Activated CD4-positive, alpha-beta memory T cell treated with anti-CD3 and anti-CD28 coated beads for 36 hours (primary cell): ENCODE data around the gene P4HA3. TPM values are rescaled to one million over a fixed set of nuclear protein-coding genes. Genes with fewer than 3 reads are reported as not detected.
A peak's percentile ranks its signal among the peaks of the same experiment; 100 is the strongest.

ENCODE experiments used
- CTCF ChIA-PET: fragments of 350-600 bp; sonication (Branson Sonifier 250); formaldehyde crosslinking; loops from one replicate; lab custom pipeline; 2021; ENCODE audit warnings: antibody characterized with exemption, inconsistent platforms; lab: Charles Lee
- POLR2A ChIA-PET: fragments of 350-600 bp; sonication (Branson Sonifier 250); formaldehyde crosslinking; loops from one replicate; lab custom pipeline; 2021; ENCODE audit warnings: antibody characterized with exemption; lab: Charles Lee
- DNase-seq: peaks from one replicate; pipeline ENCODE4 v3.0.0-alpha.2; 2020
- H3K27ac Mint-ChIP-seq: one replicate; pipeline ENCODE4 v1.8.0; 2021; ENCODE audit warnings: mixed read lengths
- H3K27me3 Mint-ChIP-seq: one replicate; pipeline ENCODE4 v1.8.0; 2021; ENCODE audit warnings: mixed read lengths
- H3K36me3 Mint-ChIP-seq: one replicate; pipeline ENCODE4 v1.8.0; 2021; ENCODE audit warnings: mixed read lengths
- H3K4me1 Mint-ChIP-seq: one replicate; pipeline ENCODE4 v1.8.0; 2021; ENCODE audit warnings: low read depth, mixed read lengths
- H3K4me3 Mint-ChIP-seq: one replicate; pipeline ENCODE4 v1.8.0; 2021; ENCODE audit warnings: mild to moderate bottlenecking, mixed read lengths
- H3K9me3 Mint-ChIP-seq: one replicate; pipeline ENCODE4 v1.8.0; 2021; ENCODE audit warnings: mixed read lengths
- intact Hi-C: fragments of 100-400 bp; cut with micrococcal nuclease; formaldehyde crosslinking; loops from one replicate; pipeline ENCODE4 v1.15.1; 2023
- total RNA-seq, 2 experiments: library from RNA; stranded (reverse); gene quantifications; one replicate each; pipeline ENCODE4 v1.2.3, GENCODE V29; 2021

P4HA3 gene
- total RNA-seq, 2 experiments from 2014 or later: not detected

DNA sequence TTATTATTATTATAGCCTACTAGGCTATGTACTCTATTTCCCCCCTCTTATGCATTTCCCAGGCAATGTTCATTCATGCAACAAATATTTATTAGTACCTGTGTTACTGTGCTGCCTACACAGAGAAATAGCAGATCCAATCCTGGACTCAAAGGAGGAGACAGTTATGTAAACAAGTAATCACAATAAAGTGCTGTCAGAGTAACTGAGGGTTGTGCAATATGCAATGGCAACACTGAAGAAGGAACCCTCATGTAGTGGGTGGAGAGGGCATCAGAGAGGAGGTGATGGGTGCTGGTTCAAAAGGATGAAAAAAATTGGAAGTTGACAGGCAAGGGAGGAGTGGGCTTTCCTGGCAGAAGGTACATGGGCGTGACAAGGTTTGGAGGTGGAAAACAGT lies 886 bp upstream of the P4HA3 start:
- H3K27ac Mint-ChIP-seq: no peak overlapping the region
- intact Hi-C loops: no loop called here
- POLR2A ChIA-PET: no interaction called here
- H3K9me3 Mint-ChIP-seq: peaks cover 13% of the 10 kb centered on the region
- no peak for DNase-seq
- CTCF ChIA-PET: interaction anchor here (0.7 kb wide), 1 partner anchor 9 kb away, joined by 4 read pairs; no protein-coding TSS in a partner anchor
- no peak overlapping the region for H3K4me3 Mint-ChIP-seq
- peaks cover 3% of the 10 kb centered on the region for H3K36me3 Mint-ChIP-seq
- peaks cover 6% of the 10 kb centered on the region for H3K4me1 Mint-ChIP-seq
- peaks cover 29% of the 10 kb centered on the region for H3K27me3 Mint-ChIP-seq

DNA sequence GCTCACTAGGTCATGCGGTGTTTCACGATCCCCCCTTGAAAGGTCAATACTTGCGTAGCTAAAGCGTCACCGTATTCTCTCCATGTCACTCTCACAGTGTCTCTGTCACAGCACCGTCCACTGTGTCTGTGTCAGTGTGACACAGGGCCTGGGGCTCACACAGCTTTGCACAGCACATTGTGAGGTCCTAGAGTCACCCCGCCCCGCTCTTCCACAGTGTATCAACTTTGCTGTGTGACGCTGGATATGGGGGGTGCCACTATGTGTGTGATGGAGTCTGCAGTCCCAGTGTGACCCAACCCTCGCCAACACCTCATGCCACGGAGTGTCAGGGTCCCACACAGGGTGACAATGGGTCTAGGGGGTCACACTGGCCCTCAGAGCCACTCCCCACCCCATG lies 583 bp downstream of the P4HA3 start:
- H3K27ac Mint-ChIP-seq: no peak overlapping the region
- intact Hi-C loops: no loop called here
- DNase-seq: no peak
- peaks cover 6% of the 10 kb centered on the region for H3K4me1 Mint-ChIP-seq
- H3K36me3 Mint-ChIP-seq: no peaks in the 10 kb centered on the region
- H3K4me3 Mint-ChIP-seq: peak overlapping the region; percentile 36
- POLR2A ChIA-PET: no interaction called here
- H3K27me3 Mint-ChIP-seq: peaks cover 33% of the 10 kb centered on the region
- peaks cover 4% of the 10 kb centered on the region for H3K9me3 Mint-ChIP-seq
- CTCF ChIA-PET: interaction anchor here (1.1 to 1.3 kb wide), 2 partner anchors 11 to 55 kb away, joined by 5 to 6 read pairs; no protein-coding TSS in a partner anchor

DNA sequence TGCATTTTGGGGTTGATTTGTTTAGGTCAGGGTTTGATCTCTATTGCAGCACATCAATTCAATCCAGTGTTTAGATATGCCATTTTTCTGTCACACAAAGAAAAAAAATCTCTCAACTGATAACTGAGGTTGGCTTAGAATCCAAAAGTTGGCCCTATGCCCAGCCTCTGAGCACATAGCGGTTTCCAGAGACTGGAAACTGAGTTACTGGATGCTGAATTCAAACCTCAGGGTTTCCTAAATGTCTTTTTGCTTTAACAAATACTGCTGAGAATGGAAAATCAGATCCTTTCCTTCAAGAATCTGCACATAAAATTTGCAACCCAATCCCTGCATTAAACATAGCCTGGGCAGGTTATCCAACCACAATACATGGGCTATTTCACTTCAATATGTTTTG lies 4.0 kb downstream of the P4HA3 start:
- no peak for DNase-seq
- no peaks in the 10 kb centered on the region for H3K36me3 Mint-ChIP-seq
- ChIA-PET CTCF (interaction anchor here (1.2 to 1.3 kb wide), 2 partner anchors 11 to 13 kb away, joined by 3 to 5 read pairs; no protein-coding TSS in a partner anchor), POLR2A (no interaction called here)
- peaks cover 6% of the 10 kb centered on the region for H3K4me1 Mint-ChIP-seq
- no peak overlapping the region for H3K4me3 Mint-ChIP-seq
- intact Hi-C loops: no loop called here
- no peaks in the 10 kb centered on the region for H3K9me3 Mint-ChIP-seq
- H3K27ac Mint-ChIP-seq: no peak overlapping the region
- peaks cover 31% of the 10 kb centered on the region for H3K27me3 Mint-ChIP-seq

DNA sequence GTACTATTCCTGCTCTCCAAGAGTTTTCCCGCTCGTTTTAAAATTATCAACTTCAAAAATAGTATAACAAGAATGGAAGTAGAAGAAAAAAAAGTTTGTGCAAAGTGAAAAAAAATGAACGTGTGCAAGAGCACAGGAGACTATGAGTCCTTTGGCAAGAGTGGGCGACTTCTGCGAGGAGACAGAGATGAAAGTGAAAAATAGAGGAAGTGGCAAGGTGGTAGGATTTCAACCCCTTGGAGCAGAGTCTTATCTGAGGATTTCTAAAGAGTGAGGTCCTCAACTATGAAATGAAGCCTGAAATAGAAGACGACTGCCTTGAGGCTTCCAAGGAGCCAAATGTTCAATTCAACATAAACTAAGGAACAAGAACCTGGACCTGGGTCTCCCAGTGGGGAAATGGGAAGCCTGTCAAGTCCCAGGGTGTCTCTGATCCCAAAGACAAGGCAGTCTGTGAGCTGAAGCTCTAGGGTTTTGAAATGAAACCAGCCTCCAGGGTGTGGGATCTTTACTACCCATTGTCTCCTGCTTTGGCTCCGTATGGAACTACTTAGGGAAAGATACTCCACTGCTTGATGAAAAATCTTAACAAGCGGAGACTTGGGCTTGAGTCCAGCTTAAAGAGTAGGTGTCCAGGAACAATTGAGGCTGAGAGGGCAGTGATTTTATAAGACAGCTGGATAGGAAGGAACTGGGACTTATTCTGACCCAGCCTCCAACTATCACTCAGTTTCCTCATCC lies 4.8 kb downstream of the P4HA3 start:
- Mint-ChIP-seq H3K4me1 (peaks cover 4% of the 10 kb centered on the region), H3K27ac (no peak overlapping the region), H3K36me3 (no peaks in the 10 kb centered on the region), H3K9me3 (no peaks in the 10 kb centered on the region), H3K4me3 (no peak overlapping the region), H3K27me3 (peaks cover 25% of the 10 kb centered on the region)
- no peak for DNase-seq
- ChIA-PET POLR2A (no interaction called here), CTCF (no interaction called here)
- intact Hi-C loops: no loop called here

DNA sequence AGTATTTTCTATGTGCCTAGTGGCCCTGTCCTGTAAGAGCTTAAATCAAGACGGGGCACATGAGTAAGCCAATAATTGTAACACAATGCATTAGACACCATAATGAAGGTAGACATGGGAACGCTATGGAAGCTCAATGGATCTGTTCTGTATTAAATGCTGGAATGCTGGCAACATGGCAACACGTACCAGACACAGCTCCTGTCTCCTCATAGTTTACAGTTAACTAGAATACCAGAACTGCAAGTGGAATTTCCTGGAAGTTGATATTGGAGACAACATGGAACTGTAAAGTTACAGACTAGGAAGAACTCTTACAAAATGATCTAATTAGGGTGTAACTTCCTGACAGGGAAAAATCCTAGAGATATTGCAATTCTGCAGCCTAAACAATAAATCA lies 12.4 kb downstream of the P4HA3 start:
- DNase-seq: no peak
- CTCF ChIA-PET: interaction anchor here (4.2 kb wide), 1 partner anchor 23 kb away, joined by 14 read pairs; no protein-coding TSS in a partner anchor
- no peak overlapping the region for H3K27ac Mint-ChIP-seq
- H3K36me3 Mint-ChIP-seq: no peaks in the 10 kb centered on the region
- intact Hi-C loops: no loop called here
- POLR2A ChIA-PET: no interaction called here
- H3K4me3 Mint-ChIP-seq: no peak overlapping the region
- no peaks in the 10 kb centered on the region for H3K9me3 Mint-ChIP-seq
- H3K4me1 Mint-ChIP-seq: peaks cover 5% of the 10 kb centered on the region
- peaks cover 7% of the 10 kb centered on the region for H3K27me3 Mint-ChIP-seq

DNA sequence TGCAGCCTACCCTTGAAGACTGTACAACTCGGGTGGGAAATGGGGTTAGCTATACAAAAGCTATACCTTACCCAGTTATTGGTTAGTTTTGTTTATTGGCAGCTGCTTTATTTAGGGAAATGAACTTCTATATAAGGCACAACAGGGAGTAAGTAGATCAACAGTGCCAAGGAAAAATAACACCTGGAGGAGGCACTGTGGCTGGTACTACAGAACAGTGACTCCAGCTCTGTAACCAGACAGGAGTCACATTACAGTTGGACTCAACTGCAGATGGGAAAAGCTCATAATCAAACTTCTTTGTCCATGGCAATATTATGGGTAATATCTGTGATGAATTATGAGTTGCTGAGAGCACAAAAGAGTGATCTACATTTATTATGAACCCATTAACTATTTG lies 14.0 kb downstream of the P4HA3 start:
- Mint-ChIP-seq H3K36me3 (no peaks in the 10 kb centered on the region), H3K4me3 (no peak overlapping the region), H3K27me3 (peaks cover 9% of the 10 kb centered on the region), H3K4me1 (peaks cover 5% of the 10 kb centered on the region), H3K9me3 (no peaks in the 10 kb centered on the region), H3K27ac (no peak overlapping the region)
- intact Hi-C loops: no loop called here
- no peak for DNase-seq
- ChIA-PET POLR2A (no interaction called here), CTCF (interaction anchor here (1.8 to 2.8 kb wide), 2 partner anchors 24 to 42 kb away, joined by 5 to 13 read pairs; no protein-coding TSS in a partner anchor)

DNA sequence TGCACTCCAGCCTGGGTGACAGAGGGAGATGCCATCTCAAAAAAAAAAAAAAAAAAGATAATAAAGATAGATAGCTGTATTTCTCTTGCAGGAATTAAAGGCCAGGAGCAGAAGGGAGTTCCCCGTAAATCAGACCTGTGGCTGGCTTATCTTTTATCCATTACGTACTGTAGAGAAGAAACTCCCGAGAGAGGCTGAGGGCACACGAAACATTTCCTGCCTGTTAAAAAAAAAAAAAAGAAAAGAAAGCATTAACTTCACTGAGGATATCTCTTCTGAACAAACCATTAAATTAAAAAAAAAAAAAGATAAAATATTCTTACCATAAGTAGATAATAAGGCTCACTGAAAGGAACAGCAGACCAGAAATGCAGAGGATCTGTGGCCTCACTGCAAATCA lies 22.5 kb downstream of the P4HA3 start:
- Mint-ChIP-seq H3K4me1 (peaks cover 8% of the 10 kb centered on the region), H3K27ac (no peak overlapping the region), H3K4me3 (no peak overlapping the region), H3K36me3 (no peaks in the 10 kb centered on the region), H3K27me3 (peaks cover 2% of the 10 kb centered on the region), H3K9me3 (no peaks in the 10 kb centered on the region)
- no peak for DNase-seq
- intact Hi-C loops: no loop called here
- ChIA-PET POLR2A (no interaction called here), CTCF (no interaction called here)

DNA sequence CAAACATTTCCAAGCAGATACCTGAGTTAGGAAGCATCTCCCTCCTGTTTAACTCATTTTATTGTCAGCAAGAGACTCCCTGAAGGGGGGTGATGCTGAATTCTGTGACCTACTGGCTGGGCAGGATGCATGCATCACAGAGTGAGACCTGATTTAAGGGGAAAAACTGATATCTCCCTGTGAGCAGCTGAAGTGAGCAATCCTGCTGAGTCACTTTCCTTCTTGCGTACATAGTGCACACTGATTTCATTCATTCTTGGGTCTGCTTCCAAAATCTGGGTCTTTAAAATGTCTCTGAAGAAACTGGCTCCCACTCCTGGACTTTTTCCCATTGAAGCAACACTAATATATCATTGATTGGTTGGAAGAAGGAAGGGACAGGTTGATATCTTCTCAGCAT lies 23.3 kb downstream of the P4HA3 start:
- peaks cover 8% of the 10 kb centered on the region for H3K4me1 Mint-ChIP-seq
- peak; percentile 32 for DNase-seq
- H3K9me3 Mint-ChIP-seq: no peaks in the 10 kb centered on the region
- no peaks in the 10 kb centered on the region for H3K36me3 Mint-ChIP-seq
- no peak overlapping the region for H3K27ac Mint-ChIP-seq
- H3K27me3 Mint-ChIP-seq: peaks cover 2% of the 10 kb centered on the region
- ChIA-PET CTCF (interaction anchor here (1.3 kb wide), 1 partner anchor 33 kb away, joined by 3 read pairs; no protein-coding TSS in a partner anchor), POLR2A (no interaction called here)
- intact Hi-C loops: no loop called here
- H3K4me3 Mint-ChIP-seq: no peak overlapping the region

DNA sequence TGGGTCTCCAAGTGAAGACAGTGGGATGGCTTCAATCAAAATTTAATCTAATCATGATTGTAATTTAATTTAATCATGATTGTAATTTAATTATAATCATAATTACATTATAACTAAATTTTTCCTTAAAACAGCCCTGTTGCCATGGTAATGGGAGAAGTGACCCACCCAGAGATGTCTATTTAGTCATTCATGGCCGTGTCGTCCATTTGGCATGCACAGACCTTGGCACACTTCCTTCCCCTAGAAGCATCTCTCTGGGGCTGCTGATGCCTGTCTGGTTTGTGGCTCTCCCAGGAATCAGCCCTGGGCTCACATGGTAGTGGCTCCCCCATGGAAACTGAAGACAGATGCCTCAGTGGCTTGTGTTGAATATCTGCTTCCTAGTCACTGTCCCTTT lies 27.0 kb downstream of the P4HA3 start:
- intact Hi-C loops: no loop called here
- POLR2A ChIA-PET: no interaction called here
- H3K9me3 Mint-ChIP-seq: no peaks in the 10 kb centered on the region

DNA sequence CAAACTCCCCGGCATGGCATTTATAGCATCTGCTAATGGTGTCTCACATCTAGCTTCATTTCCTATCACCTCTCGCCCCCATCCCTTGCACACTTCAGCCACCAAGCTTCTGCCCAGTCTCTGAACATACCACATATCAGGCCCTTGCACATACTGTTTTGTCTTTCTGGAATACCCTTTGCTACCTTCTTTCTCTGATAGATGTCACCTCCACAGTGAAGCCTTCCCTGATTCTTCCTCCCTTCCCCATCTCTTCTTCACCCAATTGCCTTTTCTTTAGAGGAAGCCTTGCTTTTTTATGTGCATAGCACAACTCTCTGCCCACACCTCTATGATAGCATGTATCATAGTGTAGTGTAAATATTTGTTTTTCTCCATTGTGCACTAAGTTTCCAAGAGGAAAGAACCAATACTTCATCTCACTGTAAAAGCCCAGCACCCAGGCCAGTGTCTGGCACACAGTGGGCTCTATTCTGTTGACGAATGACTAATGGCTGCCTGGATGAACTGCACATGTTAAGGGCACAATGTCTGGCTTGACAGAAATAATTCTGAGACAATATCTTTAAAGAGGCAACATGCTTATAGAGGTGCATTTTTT lies 27.8 kb downstream of the P4HA3 start:
- Mint-ChIP-seq H3K36me3 (no peaks in the 10 kb centered on the region), H3K27ac (no peak overlapping the region), H3K4me3 (no peak overlapping the region), H3K27me3 (no peaks in the 10 kb centered on the region), H3K9me3 (no peaks in the 10 kb centered on the region), H3K4me1 (peaks cover 8% of the 10 kb centered on the region)
- ChIA-PET CTCF (interaction anchor here (0.6 kb wide), 1 partner anchor 209 kb away, joined by 5 read pairs; no protein-coding TSS in a partner anchor), POLR2A (no interaction called here)
- intact Hi-C loops: no loop called here
- DNase-seq: no peak

More for the DNA sequence above, 27.0 kb downstream of the P4HA3 start:
- DNase-seq: no peak
- H3K27me3 Mint-ChIP-seq: no peaks in the 10 kb centered on the region
- H3K4me1 Mint-ChIP-seq: peaks cover 8% of the 10 kb centered on the region
- CTCF ChIA-PET: no interaction called here
- no peaks in the 10 kb centered on the region for H3K36me3 Mint-ChIP-seq
- no peak overlapping the region for H3K27ac Mint-ChIP-seq
- H3K4me3 Mint-ChIP-seq: no peak overlapping the region

DNA sequence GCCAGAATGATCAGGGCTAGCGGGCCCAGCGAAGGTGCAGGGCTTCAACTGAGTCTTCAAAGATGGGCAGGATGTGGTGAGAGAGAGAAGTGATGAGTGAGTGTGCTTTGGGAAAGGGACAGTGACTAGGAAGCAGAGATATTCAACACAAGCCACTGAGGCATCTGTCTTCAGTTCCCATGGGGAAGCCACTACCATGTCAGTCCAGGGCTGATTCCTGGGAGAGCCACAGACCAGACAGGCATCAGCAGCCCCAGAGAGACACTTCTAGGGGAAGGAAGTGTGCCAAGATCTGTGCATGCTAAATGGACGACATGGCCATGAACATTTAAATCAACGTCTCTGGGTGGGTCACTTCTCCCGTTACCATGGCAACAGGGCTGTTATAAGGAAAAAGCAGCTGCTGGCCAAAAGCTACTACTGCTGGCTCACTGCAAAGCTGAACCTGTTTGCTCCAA lies 28.5 kb downstream of the P4HA3 start:
- peaks cover 2% of the 10 kb centered on the region for H3K4me1 Mint-ChIP-seq
- CTCF ChIA-PET: interaction anchor here (0.6 kb wide), 1 partner anchor 208 kb away, joined by 5 read pairs; no protein-coding TSS in a partner anchor
- DNase-seq: no peak
- intact Hi-C loops: no loop called here
- POLR2A ChIA-PET: no interaction called here
- H3K9me3 Mint-ChIP-seq: no peaks in the 10 kb centered on the region
- no peaks in the 10 kb centered on the region for H3K27me3 Mint-ChIP-seq
- H3K4me3 Mint-ChIP-seq: no peak overlapping the region
- no peaks in the 10 kb centered on the region for H3K36me3 Mint-ChIP-seq
- H3K27ac Mint-ChIP-seq: no peak overlapping the region

DNA sequence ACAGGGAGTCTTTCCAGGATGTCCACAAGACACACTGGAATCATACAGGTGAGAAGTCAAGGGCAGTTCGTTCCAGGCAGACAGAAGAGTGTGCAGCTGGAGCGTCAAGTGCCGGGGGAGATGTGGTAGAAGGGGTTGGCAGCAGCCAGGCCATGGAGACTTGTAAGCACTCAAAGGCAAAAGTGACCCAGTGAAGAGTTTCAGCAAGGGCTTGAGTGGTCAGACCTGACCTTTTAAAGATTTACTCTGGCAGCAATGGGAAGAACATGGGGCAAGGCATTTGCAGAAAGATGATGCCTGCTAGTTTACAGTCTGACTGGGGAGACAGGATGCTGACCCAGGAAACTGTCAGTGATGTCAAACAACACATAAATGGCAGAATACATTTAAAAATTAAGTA lies 29.0 kb downstream of the P4HA3 start:
- intact Hi-C loops: no loop called here
- Mint-ChIP-seq H3K4me1 (no peaks in the 10 kb centered on the region), H3K4me3 (no peak overlapping the region), H3K27me3 (no peaks in the 10 kb centered on the region), H3K27ac (no peak overlapping the region), H3K9me3 (no peaks in the 10 kb centered on the region), H3K36me3 (no peaks in the 10 kb centered on the region)
- DNase-seq: no peak
- ChIA-PET CTCF (no interaction called here), POLR2A (no interaction called here)
